IPS-20b (cell line): ENCODE results near the gene BCAR1.

ENCODE experiments used
- H3K27ac ChIP-seq: one replicate; pipeline ENCODE4 v1.5.1; 2013; ENCODE audit warnings: low read length
- H3K27me3 ChIP-seq: 2 replicates; pipeline ENCODE4 v1.6.1; 2013; ENCODE audit warnings: mild to moderate bottlenecking, low read length, inconsistent platforms; ENCODE audit not compliant: insufficient read depth
- H3K36me3 ChIP-seq: 2 replicates; pipeline ENCODE4 v1.6.1; 2013; ENCODE audit warnings: low read depth, mild to moderate bottlenecking, inconsistent platforms, low read length, moderate library complexity; ENCODE audit not compliant: insufficient read depth
- H3K4me1 ChIP-seq: 2 replicates; pipeline ENCODE4 v1.6.1; 2013; ENCODE audit warnings: mild to moderate bottlenecking, control low read depth, inconsistent platforms, low read length, moderate library complexity; ENCODE audit not compliant: insufficient read depth
- H3K4me3 ChIP-seq: 2 replicates; pipeline ENCODE4 v1.5.1; 2013; ENCODE audit warnings: mild to moderate bottlenecking, low read length, inconsistent platforms
- H3K9ac ChIP-seq: 2 replicates; pipeline ENCODE4 v1.6.1; 2013; ENCODE audit warnings: low read depth, mild to moderate bottlenecking, inconsistent platforms, low read length, moderate library complexity
- H3K9me3 ChIP-seq: 2 replicates; pipeline ENCODE4 v1.6.1; 2013; ENCODE audit warnings: mild to moderate bottlenecking, low read depth, low read length, inconsistent platforms; ENCODE audit not compliant: insufficient read depth

The BCAR1 gene

DNA sequence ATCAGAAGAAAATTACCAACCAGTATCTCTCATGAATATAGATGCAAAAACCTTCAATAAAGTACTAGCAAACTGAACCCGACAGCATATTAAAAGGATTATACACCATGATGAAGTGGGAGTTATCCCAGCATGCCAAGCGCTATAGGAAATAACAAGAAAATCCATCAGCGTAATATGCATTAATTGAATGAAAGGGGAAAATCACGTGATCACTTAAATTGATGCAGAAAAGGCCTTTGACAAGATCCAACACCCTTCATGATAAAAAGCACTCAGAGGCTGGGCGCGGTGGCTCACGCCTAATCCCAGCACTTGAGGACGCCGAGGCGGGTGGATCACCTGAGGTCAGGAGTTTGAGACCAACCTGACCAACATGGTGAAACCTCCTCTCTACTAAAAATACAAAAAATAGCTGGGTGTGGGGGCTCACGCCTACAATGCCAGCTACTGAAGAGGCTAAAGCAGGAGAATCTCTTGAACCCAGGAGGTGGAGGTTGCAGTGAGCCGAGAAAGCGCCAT lies 49.3 kb downstream of the BCAR1 start:
- Histone ChIP-seq H3K27ac (no peak overlapping the region), H3K9me3 (no peaks in the 10 kb centered on the region), H3K36me3 (no peaks in the 10 kb centered on the region), H3K4me3 (no peak overlapping the region), H3K27me3 (no peaks in the 10 kb centered on the region), H3K9ac (no peak overlapping the region), H3K4me1 (no peaks in the 10 kb centered on the region)

DNA sequence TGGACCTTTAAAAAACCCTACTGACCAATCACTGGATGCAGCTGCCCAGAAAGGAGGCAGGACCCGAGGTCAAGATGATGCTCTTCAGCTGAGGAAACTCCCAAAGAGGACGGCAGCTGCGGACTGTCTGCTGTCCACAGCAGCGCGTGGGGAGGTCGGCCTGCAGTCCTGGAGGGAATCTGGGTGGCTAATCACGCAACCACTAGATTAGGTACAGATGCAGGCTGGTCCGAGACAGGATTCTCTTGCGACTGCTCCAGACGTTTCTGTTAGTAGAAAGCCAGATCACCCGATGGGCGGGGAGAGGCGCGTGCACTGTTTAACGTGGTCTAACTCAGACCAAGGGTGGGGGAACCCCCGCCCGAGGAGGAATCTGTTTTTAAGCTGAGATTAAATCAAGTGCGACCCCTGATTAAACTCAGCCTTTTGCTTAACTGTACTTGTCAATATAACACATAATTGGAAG lies 53.3 kb downstream of the BCAR1 start:
- no peak overlapping the region for H3K9ac ChIP-seq
- no peaks in the 10 kb centered on the region for H3K27me3 ChIP-seq
- no peaks in the 10 kb centered on the region for H3K4me1 ChIP-seq
- H3K9me3 ChIP-seq = no peaks in the 10 kb centered on the region
- H3K27ac ChIP-seq = no peak overlapping the region
- no peaks in the 10 kb centered on the region for H3K36me3 ChIP-seq
- H3K4me3 ChIP-seq = no peak overlapping the region

DNA sequence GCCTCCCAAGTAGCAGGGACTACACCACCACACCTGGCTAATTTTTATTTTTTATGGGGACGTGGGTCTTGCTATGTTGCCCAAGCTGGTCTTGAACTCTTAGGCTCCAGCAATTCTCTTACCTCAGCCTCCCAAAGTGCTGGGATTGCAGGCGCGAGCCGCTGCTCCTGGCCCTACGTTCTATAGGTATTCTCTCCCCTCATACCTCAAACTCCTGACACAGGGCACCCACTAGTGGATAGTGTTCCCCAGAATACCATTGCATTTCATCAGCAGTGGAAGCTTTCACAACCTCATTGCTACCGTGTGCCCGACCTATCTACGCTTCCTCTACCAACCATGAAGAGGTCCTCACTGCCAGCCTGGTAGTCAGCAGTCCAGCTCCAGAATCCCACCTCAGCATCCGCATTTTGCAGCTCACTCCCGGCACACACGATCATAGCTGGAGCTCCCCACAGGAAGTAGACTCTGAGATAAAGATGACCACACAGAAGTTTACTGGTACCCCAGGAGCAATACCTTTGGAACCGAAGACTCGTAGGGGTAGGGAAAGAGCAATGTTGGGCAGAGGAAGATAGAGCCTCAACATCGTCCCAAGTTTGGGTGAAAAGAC lies 53.8 kb downstream of the BCAR1 start:
- no peaks in the 10 kb centered on the region for H3K9me3 ChIP-seq
- no peaks in the 10 kb centered on the region for H3K4me1 ChIP-seq
- no peak overlapping the region for H3K27ac ChIP-seq
- no peaks in the 10 kb centered on the region for H3K36me3 ChIP-seq
- H3K27me3 ChIP-seq = no peaks in the 10 kb centered on the region
- H3K9ac ChIP-seq = no peak overlapping the region
- H3K4me3 ChIP-seq = no peak overlapping the region

DNA sequence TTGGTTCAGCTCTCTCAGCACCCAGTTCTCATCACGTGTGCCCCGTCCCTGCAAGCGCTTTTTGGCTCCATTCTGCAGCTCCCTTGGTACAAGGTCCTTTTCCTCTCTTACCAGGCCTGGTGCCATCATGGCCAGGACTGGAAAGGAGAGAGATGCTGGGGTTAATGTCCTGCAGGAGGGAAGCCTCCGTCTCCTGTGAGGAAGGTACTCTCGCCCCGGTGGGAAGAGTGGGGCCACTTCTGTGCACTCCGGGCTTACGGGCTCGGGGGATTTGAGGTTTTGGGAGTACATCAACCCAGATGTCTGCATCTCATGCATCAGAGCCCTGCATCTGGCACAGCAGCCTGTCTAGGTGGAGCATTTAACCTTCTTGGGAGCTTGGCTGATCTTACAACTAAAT lies 54.6 kb downstream of the BCAR1 start:
- Histone ChIP-seq H3K4me1 (no peaks in the 10 kb centered on the region), H3K4me3 (no peak overlapping the region), H3K36me3 (no peaks in the 10 kb centered on the region), H3K9ac (no peak overlapping the region), H3K9me3 (no peaks in the 10 kb centered on the region), H3K27me3 (no peaks in the 10 kb centered on the region), H3K27ac (no peak overlapping the region)

DNA sequence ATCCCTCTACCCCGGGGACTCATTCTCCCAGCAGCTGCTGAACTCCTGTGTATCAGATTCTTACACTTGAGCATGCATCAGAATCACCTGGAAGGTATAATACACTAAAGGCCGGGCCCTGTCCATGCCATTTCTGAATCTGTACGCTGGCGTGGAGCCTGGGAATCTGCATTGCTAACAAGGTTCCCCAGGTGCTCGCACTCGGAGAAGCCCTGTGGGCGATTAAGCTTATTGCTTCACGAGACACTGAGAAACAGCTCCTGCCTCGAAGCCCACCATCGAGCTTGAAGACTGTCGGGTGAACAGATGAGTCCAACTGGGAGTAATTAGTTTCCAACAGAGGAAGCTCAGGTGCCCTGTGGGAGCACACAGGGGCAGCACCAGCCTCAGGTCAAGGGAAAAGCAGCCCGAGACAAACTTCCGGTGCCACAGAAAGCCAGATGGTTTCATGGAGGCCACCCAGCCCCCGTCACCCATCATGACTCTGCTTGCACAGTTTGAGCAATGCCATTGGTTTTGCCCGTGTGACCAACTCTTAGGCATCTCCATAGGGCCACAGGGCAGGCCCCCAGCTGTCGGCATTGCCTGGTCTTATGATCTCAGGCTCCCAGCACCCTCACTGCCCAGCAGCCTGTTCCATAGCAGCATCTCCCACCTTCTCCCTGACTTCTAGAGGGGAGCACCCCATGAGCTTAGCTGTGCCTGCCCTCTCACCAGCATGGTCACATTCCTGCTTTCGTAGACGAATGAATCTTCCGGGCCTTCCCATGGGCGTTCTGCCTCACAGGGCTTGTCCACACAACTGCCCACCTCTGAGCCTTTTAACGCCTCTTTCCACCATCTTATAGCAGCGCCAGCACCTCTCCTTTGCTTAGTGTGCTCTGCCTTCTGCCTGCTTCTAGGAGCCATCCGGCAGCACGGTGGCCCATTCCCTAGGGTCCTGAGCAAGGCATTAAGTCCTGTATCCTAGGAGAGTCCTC lies 55.3 kb downstream of the BCAR1 start:
- no peaks in the 10 kb centered on the region for H3K36me3 ChIP-seq
- H3K4me3 ChIP-seq = no peak overlapping the region
- no peak overlapping the region for H3K27ac ChIP-seq
- H3K9ac ChIP-seq = no peak overlapping the region
- no peaks in the 10 kb centered on the region for H3K27me3 ChIP-seq
- no peaks in the 10 kb centered on the region for H3K9me3 ChIP-seq
- no peaks in the 10 kb centered on the region for H3K4me1 ChIP-seq

DNA sequence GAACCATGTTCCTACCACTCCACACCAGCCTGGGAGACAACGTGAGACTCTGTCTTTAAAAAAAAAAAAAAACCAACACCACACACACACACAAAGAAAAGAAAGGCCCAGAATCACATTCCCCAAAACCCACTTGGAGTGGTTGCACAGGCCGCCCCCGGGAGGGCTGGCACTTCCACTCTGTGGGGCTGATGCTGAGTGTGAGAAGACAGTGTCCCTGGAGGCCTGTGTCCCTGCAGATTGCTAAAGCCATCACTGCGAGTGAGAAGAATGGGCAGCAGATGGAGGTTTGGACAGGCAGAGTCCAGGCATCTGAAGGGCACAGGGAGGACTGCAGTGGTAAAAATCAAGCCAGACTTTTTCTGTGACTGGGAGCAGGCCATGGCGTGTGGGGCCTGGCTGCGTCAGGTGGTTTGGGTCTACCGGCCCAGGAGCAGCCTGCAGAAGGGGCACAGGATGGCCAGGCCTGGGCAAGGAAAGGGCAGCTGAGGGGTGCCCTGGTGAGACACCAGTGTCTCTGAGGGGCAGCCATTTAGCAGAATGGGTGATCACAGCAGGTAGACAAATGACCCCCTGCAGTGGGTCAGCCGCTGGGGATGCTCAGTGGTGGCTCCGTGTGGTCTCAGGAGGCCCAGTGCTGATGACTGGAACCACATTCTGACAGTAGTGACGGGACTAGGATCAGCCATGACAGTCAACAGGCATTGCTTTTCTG lies 57.5 kb downstream of the BCAR1 start:
- H3K4me3 ChIP-seq = no peak overlapping the region
- no peak overlapping the region for H3K9ac ChIP-seq
- H3K9me3 ChIP-seq = no peaks in the 10 kb centered on the region
- H3K36me3 ChIP-seq = no peaks in the 10 kb centered on the region
- no peak overlapping the region for H3K27ac ChIP-seq
- H3K27me3 ChIP-seq = no peaks in the 10 kb centered on the region
- H3K4me1 ChIP-seq = no peaks in the 10 kb centered on the region

DNA sequence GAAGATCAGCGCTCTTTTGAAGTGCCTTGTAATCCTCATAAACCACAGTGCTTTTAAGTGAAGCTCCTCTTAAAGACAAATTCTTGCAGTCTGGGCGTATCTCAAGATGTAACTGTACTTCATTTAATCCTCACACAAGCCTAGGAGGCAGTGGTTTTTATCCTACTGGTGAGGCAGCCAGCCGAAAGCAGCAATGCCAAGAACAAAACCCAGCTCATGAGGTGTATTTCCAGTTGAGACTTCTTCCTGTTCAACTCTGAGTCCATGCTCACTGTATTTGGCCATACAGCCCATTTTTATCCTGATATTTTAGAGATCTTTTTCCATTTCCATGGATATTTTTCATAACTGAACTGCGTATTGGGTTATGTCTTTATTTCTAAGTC lies 58.2 kb downstream of the BCAR1 start:
- Histone ChIP-seq H3K36me3 (no peaks in the 10 kb centered on the region), H3K9ac (no peak overlapping the region), H3K27ac (no peak overlapping the region), H3K4me3 (no peak overlapping the region), H3K9me3 (no peaks in the 10 kb centered on the region), H3K27me3 (no peaks in the 10 kb centered on the region), H3K4me1 (no peaks in the 10 kb centered on the region)

DNA sequence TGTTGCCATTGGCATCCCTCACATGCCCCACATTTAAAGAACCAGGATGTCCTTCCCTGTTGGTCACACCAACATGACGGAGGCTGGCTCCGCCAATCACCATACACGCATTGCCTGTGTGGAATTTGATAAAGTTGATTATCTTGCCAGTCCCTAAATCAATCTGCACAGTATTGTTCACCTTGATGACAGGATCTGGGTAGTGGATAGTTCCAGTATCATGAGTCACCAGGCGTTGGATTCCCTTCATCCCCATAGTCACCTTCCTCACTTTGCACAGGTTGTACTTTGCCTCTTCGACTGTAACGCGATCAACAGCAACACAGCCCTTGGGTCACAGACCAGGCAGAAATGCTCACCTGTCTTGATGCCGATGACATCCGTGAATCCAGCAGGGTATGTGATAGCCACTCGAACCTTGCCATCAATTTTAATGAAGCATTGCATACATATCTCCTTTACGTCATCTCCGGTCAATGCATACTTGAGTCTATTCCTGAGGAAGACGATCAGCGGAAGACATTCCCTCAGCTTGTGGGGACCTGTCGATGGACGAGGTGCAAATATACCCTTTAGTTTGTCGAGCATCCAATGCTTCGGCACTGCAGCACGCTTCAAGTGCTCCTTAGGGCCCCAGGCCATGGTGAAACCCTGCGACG lies 58.7 kb downstream of the BCAR1 start:
- H3K4me3 ChIP-seq = no peak overlapping the region
- no peak overlapping the region for H3K9ac ChIP-seq
- H3K9me3 ChIP-seq = no peaks in the 10 kb centered on the region
- no peak overlapping the region for H3K27ac ChIP-seq
- no peaks in the 10 kb centered on the region for H3K4me1 ChIP-seq
- H3K36me3 ChIP-seq = no peaks in the 10 kb centered on the region
- no peaks in the 10 kb centered on the region for H3K27me3 ChIP-seq

DNA sequence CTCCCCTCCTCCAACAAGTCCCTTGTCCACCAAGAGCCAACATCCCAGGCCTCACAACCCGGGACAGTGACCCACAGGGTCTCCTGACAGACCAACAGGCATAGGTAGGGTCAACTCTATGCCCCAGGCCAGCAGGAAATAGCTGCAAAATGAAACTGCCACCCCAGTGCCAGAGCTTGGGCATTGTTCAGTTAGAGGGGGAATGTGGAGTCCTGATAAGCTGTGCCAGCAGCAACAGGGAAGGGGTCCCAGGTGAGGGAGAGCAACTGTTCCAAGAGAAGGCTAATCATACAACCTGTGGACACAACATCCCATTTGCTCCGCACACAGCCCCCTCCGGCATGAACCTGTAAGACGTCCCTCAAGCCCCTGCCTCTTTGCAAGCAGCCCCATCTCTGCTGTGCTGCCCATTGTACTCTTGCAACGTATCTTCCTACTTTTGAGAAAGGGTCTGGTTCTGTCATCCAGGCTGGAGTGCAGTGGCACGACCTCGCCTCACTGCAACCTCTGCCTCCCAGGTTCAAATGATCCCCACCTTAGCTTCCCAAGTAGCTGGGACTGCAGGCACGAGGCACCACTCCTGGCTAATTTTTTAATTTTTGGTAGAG lies 61.7 kb downstream of the BCAR1 start:
- no peak overlapping the region for H3K4me3 ChIP-seq
- no peaks in the 10 kb centered on the region for H3K4me1 ChIP-seq
- no peak overlapping the region for H3K9ac ChIP-seq
- H3K27me3 ChIP-seq = no peaks in the 10 kb centered on the region
- H3K9me3 ChIP-seq = no peaks in the 10 kb centered on the region
- H3K36me3 ChIP-seq = no peaks in the 10 kb centered on the region
- no peak overlapping the region for H3K27ac ChIP-seq

DNA sequence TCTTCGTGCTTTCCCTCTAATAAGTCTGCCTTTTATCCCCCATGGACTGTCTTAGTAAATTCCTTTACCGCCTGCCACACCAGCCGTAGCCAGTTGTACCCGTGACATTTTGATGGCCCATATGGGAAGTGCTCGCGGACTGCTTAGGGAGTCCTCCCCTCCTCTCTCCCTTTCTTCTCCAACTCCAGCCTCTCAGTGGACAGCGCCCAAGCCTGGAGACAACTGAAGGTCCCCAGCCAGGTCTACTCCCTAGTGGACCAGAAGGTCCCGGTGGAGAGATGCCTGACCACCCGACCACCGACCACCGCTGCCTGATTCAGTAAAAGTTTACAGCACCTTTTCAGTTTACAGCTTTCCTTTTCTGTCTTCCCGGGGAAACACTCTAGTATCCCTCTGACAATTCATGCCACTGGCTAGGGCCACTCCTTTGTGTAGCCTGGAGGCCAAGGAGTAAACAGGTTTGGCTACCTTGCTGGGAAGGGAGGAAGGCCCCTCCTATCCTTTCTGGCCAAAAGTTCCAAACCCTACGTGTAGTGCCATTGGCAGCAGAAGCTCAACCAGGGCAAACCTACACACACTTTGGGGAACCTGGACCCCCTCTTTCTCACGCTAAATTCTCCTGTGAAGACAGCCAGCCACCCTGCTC lies 62.5 kb downstream of the BCAR1 start:
- no peaks in the 10 kb centered on the region for H3K9me3 ChIP-seq
- no peaks in the 10 kb centered on the region for H3K36me3 ChIP-seq
- no peak overlapping the region for H3K4me3 ChIP-seq
- H3K27ac ChIP-seq = no peak overlapping the region
- H3K9ac ChIP-seq = no peak overlapping the region
- no peaks in the 10 kb centered on the region for H3K27me3 ChIP-seq
- H3K4me1 ChIP-seq = no peaks in the 10 kb centered on the region
